Stromal cell of bone marrow (primary cell): ENCODE measurements around the gene MEF2C.

ENCODE experiments used
- DNase-seq: peaks from one replicate; pipeline ENCODE4 v3.0.0-alpha.2; 2012; ENCODE audit warnings: low read depth

The MEF2C gene

DNA sequence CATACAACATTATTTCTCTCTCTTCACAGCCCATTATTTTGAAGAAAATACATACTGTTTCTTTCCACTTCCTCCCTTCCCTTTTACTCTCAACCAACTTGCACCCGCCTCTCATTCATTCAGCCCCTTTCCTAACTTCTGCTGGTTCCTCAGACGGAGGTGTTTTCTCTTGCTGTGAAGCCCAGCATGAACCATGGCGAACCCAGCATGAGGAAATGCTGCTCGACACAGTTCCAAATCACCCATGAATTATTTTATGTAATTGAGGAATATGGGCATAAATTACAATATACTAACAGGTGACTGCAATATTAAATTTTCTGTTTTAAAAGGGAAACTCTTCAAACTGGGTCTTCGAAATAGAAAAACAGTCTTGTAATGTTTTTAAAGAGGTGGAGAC lies 124.8 kb downstream of the MEF2C start:
- DNase-seq, result no peak

DNA sequence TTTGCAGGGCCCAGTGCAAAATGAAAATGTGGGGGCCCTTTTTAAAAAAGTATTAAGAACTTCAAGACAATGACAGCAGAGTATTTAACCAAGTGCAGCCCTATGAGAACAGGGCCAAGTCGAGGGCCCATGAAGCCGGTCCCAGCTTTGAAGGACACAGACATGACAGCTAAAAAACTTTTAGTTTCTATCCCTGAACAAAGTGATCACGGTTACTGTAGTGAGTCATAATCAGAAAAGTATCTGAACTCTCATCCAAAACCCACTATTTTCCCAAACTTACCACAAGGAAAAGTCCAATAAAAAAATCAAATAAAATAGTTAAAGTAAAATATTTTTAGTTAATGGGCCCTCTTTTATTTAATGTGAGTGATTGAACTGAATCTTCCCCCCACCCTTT lies 126.0 kb downstream of the MEF2C start:
- DNase-seq, result no peak

DNA sequence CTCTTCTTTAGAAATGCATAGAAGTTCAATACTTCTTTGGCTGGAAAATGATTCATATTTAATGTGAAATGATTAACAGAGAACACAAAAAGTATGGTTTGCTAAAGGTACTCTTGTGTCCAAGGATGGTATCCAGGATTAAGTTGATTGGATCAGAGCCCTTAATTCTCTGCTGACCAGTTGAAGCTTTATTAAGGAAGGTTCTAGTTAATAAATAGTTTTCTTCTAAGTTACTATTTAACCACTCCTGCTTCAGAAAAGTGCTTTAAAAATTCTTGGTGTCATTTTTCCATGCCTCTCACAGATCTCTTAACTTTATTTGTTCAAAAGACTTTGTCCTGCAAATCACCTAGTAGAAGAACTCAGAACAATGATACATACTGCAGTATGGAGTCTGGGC lies 134.3 kb downstream of the MEF2C start:
- no peak for DNase-seq

DNA sequence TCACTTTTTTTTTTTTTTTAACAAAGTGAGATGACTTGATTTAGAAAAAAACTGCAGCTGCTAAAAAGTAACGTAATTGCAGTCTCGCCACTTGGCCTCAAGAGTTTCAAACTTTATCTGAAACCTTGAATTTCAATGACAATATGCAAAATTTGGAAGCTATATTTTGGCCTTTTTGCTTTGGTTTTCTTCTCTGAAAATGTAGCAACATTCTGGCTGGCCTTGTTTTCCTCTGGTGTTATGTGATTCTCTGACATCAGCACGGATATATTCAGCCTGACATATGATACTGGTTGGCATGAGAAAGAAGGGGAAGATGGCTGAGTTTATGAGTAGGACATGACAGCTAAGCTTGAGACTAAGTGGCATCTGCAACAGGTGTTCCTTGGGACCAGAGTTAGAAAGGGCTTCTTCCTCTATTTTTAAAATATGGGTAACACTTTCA lies 136.5 kb downstream of the MEF2C start:
- DNase-seq, result no peak

DNA sequence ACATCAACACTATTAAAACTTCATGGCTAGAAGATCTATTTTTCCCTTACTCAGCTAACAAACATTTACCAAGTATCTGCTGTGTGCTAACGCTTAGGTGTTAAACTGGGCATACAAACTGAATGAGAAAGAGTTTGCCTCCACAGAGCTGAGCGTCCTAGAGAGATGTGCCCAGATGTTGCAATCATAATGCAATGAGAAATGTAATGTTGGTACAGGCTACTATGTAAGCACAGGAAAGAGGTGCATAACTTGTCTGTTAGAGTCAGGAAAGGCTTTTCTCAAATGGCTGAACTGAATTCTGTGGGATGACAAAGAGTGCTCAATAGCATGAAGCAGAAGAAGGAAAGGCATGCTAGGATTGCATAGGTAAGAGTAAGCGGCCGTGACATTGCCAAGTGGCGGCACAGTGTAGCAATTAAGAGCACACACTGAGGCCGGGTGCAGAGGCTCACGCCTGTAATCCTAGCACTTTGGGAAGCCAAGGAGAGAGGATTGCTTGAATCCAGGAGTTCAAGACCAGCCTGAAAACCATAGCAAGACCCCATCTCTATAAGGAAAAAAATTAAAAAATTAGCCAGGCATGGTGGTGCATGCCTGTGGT lies 137.8 kb downstream of the MEF2C start:
- no peak for DNase-seq

DNA sequence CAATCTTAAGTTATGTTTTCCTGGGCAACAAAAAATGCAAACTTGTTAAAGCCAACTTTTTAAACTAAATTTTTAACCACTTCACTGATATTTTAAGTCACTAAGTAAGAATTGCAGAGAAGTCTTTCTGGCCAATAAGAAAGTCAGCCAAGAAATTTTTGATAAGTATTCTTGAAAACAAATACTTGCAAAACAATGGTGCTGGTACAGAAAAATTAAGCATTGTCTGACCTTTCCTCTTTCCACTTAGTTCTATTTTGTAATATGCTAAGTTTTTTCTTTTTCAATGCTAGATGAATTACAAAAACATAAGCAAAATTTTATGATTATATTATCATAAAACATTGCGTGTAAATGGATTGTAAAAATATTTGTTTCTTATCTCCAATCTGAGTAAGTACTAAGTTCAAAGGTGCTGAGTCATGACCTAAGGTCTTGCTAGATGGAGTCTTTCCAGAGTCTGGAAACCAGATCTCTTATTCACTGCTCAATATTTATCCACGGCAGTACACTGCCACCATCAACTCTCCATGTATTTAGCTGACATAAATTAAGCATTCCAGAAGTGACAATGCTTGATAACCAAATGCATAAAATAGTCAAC lies 139.7 kb downstream of the MEF2C start:
- no peak for DNase-seq

DNA sequence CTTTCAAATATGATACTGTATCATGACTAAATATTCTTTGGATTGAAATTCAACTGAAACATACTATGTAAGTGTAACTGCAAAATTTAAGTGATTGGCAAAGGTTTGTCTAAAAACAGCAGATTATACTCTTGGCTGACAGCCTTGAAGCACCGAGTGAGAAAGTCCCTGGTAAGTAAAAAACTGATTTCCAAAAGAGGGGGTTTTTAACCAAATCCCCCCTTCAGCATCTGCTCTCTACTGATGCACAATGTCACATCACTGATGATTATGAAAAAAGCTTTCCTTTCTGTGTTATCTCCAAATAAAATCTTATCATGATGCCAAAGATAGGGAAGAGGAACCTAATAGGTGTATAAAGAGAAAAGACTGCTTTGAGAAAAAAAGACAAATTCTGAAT lies 141.0 kb downstream of the MEF2C start:
- no peak for DNase-seq

DNA sequence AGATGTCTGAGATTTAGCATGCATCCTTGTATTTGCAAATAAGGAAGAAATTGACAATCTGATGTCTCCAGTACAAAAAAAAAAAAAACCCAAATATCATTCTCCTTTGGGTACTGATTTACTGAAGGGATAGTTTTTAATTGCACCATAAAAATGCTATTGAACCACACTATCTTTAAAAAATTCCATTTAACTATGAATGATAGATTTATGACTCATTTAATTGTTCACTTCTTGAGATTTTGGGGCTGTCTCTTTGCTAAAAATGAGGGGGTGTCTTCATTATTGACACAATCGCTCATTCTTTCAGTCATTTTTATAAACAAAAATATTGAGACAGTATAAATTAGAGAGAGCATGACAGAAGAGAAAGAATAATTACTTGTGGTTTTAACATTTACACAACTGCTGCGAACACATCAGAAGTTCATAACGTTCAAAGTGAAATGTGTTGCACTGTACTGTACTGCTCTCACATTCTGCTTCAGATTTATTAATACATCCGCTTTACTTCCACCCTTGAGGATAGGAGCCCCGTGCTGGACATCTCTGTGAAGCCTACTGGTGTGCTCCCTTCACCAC lies 142.3 kb downstream of the MEF2C start:
- no peak for DNase-seq

DNA sequence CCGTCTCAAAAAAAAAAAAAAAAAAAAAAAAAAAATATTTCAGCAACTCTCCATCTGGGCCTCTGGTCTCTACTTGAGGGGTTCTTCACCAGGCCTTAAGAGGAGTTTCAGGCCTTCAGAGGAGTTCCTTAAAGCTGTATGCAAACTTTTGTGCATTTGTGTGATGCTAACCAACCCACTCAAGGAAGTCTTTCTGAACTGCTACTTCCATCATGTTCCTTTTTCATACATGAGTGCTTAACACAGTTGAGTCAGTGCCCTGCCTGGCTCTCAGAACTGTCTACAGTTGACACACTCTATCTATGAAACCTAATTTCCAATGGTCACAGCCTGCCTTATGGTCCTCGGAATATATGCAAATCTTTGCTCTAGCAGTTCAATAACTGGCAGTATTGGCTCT lies 146.5 kb downstream of the MEF2C start:
- DNase-seq, result no peak

DNA sequence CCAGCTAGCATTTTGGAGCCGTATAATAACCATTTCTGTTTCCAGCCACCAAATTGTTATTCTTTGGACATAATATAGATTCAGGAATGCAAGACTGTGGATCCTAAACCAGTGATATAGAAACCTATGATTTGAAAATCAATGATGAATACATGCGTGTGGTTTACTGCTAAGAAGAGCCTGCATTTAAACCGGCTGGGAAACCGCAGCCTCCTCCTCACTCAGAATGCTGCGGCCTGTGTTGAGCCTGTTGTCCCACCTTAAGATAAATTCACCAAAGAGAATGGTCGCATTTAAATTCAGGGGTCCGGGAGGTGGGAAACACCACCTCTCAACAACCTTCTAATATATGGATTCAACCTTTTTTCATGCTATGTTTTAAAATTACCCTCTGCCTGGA lies 148.0 kb downstream of the MEF2C start:
- DNase-seq, result no peak

DNA sequence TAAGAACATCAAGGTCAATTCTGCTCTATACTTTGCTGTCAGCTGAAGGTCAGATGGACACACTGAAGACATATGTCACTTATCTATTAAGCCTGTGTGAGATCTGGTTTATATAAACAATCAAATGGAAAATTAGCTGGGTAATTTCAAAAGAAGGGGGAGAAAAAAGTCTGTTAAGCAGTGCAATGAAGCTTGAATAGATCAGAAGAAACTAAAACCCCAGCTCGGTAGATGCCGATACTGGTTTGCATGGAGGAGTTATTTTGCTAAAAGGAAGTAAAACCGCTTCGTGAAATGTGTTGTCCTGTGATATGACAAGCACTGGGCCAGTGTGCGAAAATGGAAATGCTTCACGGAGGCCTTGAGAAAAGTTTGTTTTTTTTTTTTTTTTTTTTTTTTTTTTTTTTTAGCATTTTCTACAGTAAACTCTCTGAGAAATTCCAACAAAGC lies 148.8 kb downstream of the MEF2C start:
- no peak for DNase-seq

DNA sequence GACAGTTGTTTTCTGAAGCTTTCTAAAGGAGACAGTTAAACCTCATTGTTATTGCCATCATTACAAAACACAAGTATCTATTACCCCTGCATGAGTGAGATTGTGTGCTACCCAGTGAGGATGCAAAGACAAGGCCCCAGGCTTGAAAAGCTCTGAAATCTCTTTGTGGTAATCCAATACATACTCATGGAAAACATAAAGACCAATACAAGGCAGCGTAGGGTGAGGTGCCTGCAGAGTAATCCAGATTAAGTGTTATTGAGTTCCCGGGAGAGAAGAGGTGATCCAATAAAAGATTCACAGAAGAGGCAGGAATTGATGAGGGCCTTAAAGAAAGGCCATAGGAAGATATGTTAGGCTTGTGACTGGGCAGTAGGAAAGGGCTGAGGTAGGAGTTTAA lies 150.1 kb downstream of the MEF2C start:
- DNase-seq, result no peak

DNA sequence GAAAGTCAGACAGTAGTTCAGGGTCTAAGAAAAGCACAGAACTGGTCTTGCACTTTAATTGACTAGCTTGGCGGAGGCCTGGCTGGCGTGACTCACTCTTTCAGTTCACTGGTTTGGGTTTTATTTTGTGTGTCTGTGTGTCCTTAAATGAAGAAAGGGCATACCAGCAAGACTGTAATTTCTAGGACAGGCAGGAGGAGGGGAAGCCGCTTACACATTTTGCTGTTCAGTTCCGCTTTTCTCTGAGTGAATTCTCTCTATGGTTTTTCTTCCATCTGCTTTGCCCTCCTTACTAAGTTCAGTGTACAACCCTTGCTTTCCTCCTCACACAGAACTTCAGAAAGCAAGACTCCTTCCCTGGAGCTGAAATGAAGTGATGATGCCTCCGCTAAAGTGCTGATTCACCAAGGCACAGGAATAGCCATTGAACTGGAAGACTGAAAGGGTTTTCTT lies 150.8 kb downstream of the MEF2C start:
- peak; percentile 53 for DNase-seq

DNA sequence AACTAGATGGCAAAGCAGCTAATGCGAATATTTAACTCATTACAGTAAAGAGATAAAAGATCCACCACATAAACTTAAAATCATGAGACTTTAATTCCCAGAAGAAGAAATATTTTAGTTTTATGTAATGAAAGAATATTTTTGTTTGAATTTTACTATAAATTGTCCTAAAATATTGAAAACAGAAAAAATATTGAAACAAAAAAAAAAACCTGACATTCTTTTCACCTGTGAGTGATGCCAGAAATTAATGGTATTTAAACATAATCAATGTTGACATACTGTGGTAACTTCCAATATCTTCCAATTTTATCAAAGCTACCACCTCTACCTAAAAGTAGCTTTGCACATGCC lies 153.2 kb downstream of the MEF2C start:
- DNase-seq, result no peak

DNA sequence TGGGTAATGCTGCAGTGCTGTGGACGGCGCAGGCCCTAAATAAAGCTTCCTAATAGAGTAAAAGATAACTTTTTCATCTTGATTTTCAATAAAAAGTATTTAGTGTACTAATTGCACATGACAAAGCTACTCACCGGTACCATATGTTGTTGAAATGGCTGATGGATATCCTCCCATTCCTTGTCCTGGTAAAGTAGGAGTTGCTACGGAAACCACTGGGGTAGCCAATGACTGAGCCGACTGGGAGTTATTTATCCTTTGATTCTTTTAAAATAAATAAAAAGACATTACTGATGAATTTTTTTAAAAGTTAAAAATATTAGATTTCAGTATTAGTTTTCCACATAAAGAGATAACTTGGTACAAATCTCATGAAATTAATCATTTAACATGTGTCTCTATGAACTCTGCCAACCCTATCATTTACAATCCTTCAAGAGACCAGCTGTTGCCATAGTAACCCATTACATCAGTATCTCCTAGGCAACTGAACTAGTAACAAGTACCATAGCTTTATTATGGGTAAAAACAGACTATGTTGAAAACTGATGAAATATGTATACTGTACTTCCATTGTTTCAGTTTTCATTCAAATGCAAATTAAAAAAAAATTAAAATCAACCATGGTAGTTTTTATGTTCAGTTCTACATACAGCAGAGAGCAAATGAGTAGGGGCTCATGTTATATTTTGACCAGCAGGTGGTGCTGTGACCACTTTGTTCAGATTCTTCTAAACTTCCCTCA lies 153.7 kb downstream of the MEF2C start:
- DNase-seq, result peak; percentile 62

DNA sequence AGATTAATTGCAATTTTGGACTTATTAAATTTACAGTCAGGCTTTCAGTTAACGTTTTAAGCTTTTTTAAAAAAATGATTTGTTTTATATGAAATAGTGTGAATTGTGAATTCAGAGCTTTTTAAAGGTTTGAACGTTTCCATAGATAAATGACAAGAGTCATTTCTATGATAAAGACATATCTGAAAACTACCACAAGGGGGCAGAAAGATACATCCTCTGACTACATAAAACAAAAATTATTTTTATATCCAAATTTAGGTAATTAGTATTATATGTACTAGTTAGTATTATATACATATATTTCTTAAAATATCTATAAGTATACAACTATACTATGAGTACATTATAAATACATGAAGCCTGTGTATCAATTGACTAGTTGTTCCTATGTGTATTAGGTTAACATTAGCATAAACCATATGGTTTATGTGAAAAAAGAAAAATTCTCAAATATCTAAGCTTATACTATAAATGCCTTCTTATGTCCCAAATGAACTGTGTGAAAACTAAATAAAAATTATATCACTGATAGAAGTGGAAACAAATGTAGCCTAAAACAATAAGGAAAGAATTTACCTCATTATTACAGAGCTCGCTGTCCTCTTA lies 155.2 kb downstream of the MEF2C start:
- DNase-seq, result no peak

DNA sequence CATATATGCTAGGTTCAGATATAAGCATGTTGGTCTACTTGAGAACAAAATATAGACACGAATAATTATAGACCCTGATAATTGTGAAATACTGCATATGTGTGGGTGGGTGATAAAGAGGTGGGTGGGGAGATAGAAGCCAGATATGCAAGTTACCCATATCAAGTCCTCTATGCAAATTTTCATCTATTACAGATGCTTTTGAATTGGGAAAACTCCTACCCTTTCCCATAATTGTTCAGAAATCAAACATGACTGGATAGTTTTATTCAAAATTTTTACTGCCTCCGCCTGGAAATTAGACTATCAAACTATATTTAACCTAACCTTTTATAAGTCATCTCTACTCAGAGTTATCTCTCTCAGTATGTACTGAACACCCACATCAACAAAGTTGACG lies 157.5 kb downstream of the MEF2C start:
- DNase-seq, result no peak

DNA sequence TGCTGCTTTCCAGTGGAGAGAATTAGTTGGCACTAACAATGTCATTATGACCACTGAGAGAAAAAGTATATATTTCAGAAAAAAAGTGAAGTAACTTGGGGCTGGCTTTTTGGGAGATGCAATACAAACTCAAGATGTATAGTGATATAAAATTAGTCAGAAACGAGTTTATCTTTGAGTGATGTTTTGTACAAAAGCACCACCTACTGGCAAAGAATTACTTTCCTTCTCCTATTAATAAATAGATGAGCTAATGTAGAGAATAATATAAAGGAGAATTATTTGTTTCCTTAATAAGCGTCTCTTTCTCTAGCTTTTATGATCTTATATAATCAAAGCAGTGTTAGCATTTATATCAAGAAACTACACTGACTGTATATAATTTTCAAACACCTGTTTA lies 158.8 kb downstream of the MEF2C start:
- no peak for DNase-seq

DNA sequence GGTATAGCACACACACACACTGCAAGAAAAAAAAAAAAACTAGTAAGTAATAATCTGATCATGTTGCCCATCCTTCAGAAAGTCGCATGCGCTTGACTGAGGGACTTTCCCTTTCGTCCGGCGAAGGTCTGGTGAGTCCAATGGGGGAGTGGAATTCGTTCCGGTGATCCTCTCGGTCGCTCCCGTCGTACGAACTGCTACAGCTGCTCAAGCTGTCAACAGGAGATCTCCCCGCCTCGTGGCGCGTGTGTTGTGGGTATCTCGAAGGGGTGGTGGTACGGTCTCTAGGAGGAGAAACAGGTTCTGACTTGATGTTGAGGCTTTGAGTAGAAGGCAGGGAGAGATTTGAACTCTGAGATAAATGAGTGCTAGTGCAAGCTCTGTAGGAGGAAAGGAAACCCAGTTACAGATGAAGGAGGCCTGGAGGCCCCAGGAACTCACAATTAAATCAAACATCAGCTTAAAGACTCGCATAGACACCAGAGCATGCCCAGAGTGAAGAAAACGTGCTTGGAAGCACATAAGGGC lies 160.4 kb downstream of the MEF2C start:
- no peak for DNase-seq

DNA sequence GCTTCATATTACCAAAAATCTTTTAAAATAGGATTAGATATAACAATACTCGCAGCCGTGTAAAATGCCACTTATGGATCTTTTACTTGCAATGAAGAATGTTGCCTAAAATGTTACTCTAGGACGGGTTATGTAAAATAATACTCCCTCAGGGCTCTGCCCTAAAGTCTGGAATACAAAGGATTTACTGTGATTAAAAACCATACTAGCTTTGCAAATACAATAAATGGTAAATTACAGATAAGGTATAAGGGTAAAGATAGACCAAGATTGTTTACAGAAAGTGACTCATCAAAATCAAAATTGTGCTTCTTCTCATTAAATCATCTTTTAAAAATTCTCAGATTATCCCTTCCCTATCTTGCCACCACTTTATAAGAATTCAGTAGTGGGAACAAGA lies 163.6 kb downstream of the MEF2C start:
- no peak for DNase-seq

DNA sequence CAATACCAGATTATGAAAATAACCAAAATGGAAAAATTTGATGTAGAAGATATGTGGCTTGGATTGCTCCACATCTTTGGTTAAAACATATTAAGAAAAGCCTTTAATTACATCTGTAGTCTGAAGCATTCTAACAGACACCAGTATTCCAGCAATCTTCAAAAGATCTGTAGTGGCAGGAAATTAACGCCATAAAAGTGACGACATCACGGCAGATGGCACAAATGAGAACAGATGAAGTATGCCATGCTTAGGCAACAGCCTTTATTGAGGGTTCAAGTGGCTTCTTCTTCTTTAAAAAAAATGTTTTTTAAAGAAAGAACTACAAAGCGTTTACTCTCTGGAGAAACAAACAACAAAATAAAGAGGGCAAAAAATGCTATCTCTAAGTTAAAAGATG lies 164.2 kb downstream of the MEF2C start:
- no peak for DNase-seq

DNA sequence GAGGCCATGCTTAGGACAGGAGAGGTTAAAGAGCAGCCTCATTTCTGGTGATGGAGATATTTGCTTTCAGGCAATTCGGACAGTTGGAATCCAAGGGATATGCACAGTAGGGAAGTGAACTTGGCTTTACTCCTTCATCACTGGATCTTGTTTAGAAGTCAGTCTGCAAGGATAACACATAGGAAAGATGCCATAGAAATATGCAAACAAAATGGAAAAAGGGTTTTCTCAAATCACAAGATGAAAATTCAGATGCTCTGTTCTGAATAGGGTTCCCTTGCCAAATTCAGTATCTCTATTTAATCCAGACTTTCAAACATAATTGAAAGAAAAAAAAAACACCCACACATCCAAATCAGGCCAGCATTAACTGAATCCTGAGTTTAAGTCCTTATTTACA lies 166.9 kb downstream of the MEF2C start:
- DNase-seq, result no peak

DNA sequence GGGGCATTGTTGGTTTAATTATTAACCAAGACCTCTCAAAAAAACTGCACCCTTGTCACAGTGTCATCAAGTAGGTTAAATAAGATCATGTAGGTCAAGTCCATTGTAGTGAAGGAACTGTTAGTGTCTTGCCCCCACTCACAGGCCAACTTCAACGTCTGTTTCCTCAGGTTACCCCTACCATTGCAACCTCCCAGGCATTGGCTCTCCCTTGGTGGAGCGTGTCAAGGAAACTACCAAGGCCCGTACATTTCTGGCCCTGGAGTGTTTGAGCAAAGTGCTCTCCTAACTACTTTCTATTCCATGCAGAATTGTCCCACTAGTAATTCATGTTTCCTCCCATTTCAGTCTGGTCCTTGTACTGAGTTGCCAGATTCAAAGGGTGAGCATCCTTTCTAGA lies 167.5 kb downstream of the MEF2C start:
- no peak for DNase-seq
